Measurements from ENCODE around the gene CHP1. TPM values are rescaled to one million over a fixed set of nuclear protein-coding genes. Genes with fewer than 3 reads are reported as not detected.
"Not testable (repeated sequence)": the region's sequence is repeated elsewhere in the genome, so short reads cannot be mapped to it uniquely, and the experiment has no call there.

Gene CHP1
- polyA plus RNA-seq (ENCODE audit: insufficient read length) = 66.7 TPM
- long read RNA-seq, donor 1, transcript CHP1-201 (7 exons, 3,329 nt) = major isoform, 25 of 25 reads
- long read RNA-seq, donor 1, partial matches to known transcripts = 0 of 25 reads
- long read RNA-seq, donor 1, other reads (novel, unspliced or antisense) = 0 of 25 reads
- long read RNA-seq, donor 2, transcript CHP1-201 (7 exons, 3,329 nt) = major isoform, 19 of 20 reads
- long read RNA-seq, donor 2, partial matches to known transcripts = 0 of 20 reads
- long read RNA-seq, donor 2, other reads (novel, unspliced or antisense) = 0 of 20 reads
- long read RNA-seq, donor 3, transcript CHP1-201 (7 exons, 3,329 nt) = major isoform, 20 of 20 reads
- long read RNA-seq, donor 3, partial matches to known transcripts = 0 of 20 reads
- long read RNA-seq, donor 3, other reads (novel, unspliced or antisense) = 0 of 20 reads
- long read RNA-seq, donor 4 = 0 reads
- long read RNA-seq, donor 5, transcript CHP1-201 (7 exons, 3,329 nt) = major isoform, 12 of 12 reads
- long read RNA-seq, donor 5, partial matches to known transcripts = 0 of 12 reads
- long read RNA-seq, donor 5, other reads (novel, unspliced or antisense) = 0 of 12 reads
- long read RNA-seq, donor 6, transcript CHP1-201 (7 exons, 3,329 nt) = major isoform, 15 of 23 reads
- long read RNA-seq, donor 6, partial matches to known transcripts = 7 of 23 reads
- long read RNA-seq, donor 6, other reads (novel, unspliced or antisense) = 0 of 23 reads
- long read RNA-seq, donor 7, transcript CHP1-201 (7 exons, 3,329 nt) = major isoform, 14 of 14 reads
- long read RNA-seq, donor 7, partial matches to known transcripts = 0 of 14 reads
- long read RNA-seq, donor 7, other reads (novel, unspliced or antisense) = 0 of 14 reads
- long read RNA-seq, donor 8, transcript CHP1-201 (7 exons, 3,329 nt) = major isoform, 12 of 14 reads
- long read RNA-seq, donor 8, partial matches to known transcripts = 0 of 14 reads
- long read RNA-seq, donor 8, other reads (novel, unspliced or antisense) = 0 of 14 reads

GRCh38 chr15:41230650-41231421, at the start of gene CHP1, which contains the start of gene EXD1:
CHP1 (plus strand) TSS chr15:41231268; CDS start chr15:41231383, 115 bp downstream.
EXD1 (minus strand) TSS chr15:41230757; CDS start chr15:41226575, 4,182 bp downstream.
- peak; percentile 95 for DNase-seq

- no peak for DNase-seq
These were observed 48.8 kb upstream of the CHP1 start for GRCh38 chr15:41182266-41182665.

GRCh38 chr15:41183581-41183980, 47.5 kb upstream of the CHP1 start:
- DNase-seq = no peak

GRCh38 chr15:41194444-41194843, 36.6 kb upstream of the CHP1 start:
- DNase-seq = no peak

DNA sequence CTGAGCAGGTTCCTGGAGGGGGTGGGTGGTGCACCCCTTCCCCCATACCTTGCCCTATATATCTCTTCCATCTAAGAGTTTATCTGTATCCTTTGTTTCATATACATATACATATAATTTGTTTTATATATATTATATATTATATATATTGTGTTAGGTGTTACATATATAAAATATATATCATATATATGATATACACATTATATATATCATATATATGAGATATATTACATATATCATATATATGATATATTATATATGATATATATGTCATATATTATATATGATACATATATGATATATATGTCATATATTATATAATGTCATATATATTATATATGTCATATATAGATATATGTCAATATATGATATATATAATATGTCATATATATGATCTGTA, 31.6 kb upstream of the CHP1 start:
- DNase-seq = no peak

GRCh38 chr15:41203395-41203794, 27.7 kb upstream of the CHP1 start:
- no peak for DNase-seq

DNA sequence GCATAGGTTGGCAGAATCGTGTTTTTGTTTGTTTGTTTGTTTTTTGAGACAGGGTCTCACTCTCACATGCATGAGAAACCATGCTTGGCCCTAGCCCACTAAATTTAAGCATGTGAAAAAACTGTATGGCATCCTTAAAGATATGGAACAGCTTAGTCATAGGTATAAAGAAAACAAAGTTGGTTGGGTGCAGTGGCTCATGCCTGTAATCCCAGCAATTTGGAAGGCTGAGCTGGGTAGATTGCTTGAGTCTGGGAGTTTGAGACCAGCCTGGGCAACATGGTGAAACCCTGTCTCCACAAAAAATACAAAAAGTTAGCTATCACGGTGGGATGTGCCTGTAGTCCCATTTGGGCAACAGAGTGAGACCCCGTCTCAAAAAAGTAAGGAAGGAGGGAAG, 25.8 kb upstream of the CHP1 start:
- no peak for DNase-seq

GRCh38 chr15:41207687-41208448, 23.2 kb upstream of the CHP1 start:
- no peak for DNase-seq

- no peak for DNase-seq
These were observed 15.4 kb upstream of the CHP1 start for GRCh38 chr15:41215708-41216107.

- DNase-seq = no peak
These were observed 12.2 kb upstream of the CHP1 start for GRCh38 chr15:41218851-41219250.

- DNase-seq = no peak
These were observed 11.7 kb upstream of the CHP1 start for GRCh38 chr15:41219381-41219780.

- no peak for DNase-seq
These were observed 771 bp upstream of the CHP1 start for GRCh38 chr15:41230345-41230649.

DNA sequence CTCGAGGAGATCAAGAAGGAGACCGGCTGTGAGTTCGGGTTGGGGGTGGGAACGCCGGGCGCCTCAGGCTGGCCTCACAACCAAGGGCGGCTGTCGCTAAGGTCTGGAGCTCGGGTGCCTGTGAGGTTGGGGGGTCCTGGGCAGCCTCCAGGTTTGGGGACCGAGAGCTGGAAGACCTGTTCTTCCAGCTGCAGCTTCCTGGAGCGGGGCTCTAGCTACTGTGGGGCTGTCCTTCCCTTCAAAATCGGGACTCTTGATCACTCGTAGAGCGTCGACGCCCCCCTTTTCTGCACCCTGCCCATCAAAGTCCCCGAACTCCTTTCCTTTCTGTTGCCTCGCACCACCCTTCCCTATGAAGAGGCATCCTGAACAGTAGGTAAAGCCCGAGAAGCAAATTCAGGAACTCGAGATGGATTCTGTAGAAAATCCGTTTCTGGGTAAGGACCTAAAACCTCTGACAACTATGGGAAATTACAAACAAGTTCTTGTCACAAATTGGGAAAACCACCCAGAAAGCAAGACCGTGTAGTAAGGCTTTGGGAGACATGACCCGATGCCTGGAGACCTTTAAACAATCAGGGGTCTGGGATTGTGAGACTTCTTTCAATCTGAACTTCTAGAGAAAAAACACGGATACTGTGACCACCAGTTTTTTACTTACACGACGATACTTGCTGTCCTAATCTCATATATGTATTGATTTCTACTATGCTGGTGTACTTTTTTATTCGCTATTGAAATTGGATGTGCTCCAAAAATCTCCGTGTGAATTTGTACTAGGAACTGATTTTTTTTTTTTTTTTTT, 556 bp downstream of the CHP1 start:
- peak; percentile 12 for DNase-seq

DNA sequence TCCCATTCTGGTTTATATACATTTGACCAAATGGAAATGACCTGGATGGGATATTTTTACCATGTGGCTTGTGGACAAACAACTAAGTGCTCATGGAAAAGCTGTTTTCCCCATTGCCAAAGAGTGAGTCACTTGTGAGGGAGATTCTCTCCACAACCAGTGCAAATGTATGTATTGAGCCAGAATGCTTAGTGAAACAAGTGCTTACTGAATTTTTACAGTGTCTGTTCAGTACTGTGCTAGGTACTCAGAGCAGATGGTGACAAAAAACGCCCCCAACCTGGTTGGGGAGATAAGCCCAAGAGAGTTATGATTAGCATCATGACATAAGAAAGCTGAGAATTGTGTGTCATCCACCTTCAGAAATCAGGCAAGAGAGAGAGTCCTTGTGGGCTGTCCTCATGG, 2.3 kb downstream of the CHP1 start:
- no peak for DNase-seq

DNA sequence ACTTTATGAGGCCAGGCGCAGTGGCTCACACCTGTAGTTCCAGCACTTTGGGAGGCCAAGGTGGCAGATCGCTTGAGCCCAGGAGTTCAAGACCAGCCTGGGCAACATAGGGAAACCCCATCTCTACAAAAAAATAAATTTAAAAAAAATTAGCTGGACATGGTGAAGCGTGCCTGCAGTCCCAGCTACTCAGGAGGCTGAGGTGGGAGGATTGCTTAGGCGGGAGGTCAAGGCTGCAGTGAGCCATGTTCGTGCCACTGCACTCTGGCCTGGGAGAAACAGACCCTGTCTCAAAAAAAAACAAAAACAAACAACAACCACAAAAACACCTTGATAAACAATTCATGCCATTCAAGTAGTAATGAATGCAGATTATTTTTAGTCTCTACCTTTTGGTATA, 4.2 kb downstream of the CHP1 start:
- not testable (repeated sequence) for DNase-seq

- no peak for DNase-seq
These were observed 4.9 kb downstream of the CHP1 start for GRCh38 chr15:41235929-41236328.

DNA sequence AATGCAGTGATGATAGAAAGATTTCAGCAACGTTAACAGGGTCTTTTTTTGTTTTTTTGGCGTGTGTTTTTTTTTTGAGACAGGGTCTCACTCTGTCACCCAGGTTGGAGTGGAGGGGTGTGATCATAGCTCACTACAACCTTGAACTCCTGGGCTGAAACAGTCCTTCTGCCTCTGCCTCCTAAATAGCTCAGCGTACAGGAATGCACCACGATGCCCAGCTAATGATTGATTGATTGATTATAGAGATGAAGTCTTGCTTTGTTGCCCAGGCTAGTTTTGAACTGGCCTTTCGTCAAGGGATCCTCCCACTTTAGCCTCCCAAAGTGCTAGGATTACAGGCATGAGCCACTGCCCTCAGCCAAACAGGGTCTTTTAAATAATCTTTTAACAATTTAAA, 7.0 kb downstream of the CHP1 start:
- no peak for DNase-seq

- DNase-seq = peak; percentile 49
These were observed 10.3 kb downstream of the CHP1 start for GRCh38 chr15:41241221-41241964.

- DNase-seq = not testable (repeated sequence)
These were observed 19.7 kb downstream of the CHP1 start for GRCh38 chr15:41250745-41251144.

- DNase-seq = no peak
These were observed 20.3 kb downstream of the CHP1 start for GRCh38 chr15:41251411-41251810.
